ENCODE results near the gene FAM163B.

FAM163B gene

GRCh38 chr9:133650026-133650425 is 40.8 kb upstream of the FAM163B start:
- no peak for TF ChIP-seq CTCF (IDR thresholded peaks at IDR 0.05; ENCODE audit: insufficient read depth, low read depth, low read length, missing control alignments)
- H3K4me3 ChIP-seq (ENCODE audit: low read length), result no peak overlapping the region
- no peak for DNase-seq (ENCODE audit: low read depth)

GRCh38 chr9:133649194-133649593 is 40.0 kb upstream of the FAM163B start:
- H3K4me3 ChIP-seq (ENCODE audit: low read length), result no peak overlapping the region
- no peak for DNase-seq (ENCODE audit: low read depth)
- no peak for TF ChIP-seq CTCF (IDR thresholded peaks at IDR 0.05; ENCODE audit: insufficient read depth, low read depth, low read length, missing control alignments)

GRCh38 chr9:133647765-133648469 is 38.7 kb upstream of the FAM163B start:
- DNase-seq (ENCODE audit: low read depth), result no peak
- no peak for TF ChIP-seq CTCF (IDR thresholded peaks at IDR 0.05; ENCODE audit: insufficient read depth, low read depth, low read length, missing control alignments)
- no peak overlapping the region for H3K4me3 ChIP-seq (ENCODE audit: low read length)

- no peak for TF ChIP-seq CTCF (IDR thresholded peaks at IDR 0.05; ENCODE audit: insufficient read depth, low read depth, low read length, missing control alignments)
- no peak overlapping the region for H3K4me3 ChIP-seq (ENCODE audit: low read length)
- DNase-seq (ENCODE audit: low read depth), result no peak
Measured at GRCh38 chr9:133647148-133647547, 38.0 kb upstream of the FAM163B start.

GRCh38 chr9:133645021-133645765 is 36.0 kb upstream of the FAM163B start:
- DNase-seq (ENCODE audit: low read depth), result no peak
- H3K4me3 ChIP-seq (ENCODE audit: low read length), result no peak overlapping the region
- no peak for TF ChIP-seq CTCF (IDR thresholded peaks at IDR 0.05; ENCODE audit: insufficient read depth, low read depth, low read length, missing control alignments)

GRCh38 chr9:133643978-133644760 is 35.0 kb upstream of the FAM163B start:
- no peak for DNase-seq (ENCODE audit: low read depth)
- no peak for TF ChIP-seq CTCF (IDR thresholded peaks at IDR 0.05; ENCODE audit: insufficient read depth, low read depth, low read length, missing control alignments)
- H3K4me3 ChIP-seq (ENCODE audit: low read length), result no peak overlapping the region

All from epithelial cell of esophagus (primary cell).